GM18508 (cell line): ENCODE measurements around the gene GNMT.
"Not testable (repeated sequence)": the region's sequence is repeated elsewhere in the genome, so short reads cannot be mapped to it uniquely, and the experiment has no call there.

Experiments used
- ATAC-seq: cut with Tn5 transposase; IDR thresholded peaks from one replicate; pipeline ENCODE4 v1.9.1; 2021; ENCODE audit warnings: moderate number of reproducible peaks; ENCODE audit not compliant: insufficient read depth, unreplicated experiment

Gene GNMT

DNA sequence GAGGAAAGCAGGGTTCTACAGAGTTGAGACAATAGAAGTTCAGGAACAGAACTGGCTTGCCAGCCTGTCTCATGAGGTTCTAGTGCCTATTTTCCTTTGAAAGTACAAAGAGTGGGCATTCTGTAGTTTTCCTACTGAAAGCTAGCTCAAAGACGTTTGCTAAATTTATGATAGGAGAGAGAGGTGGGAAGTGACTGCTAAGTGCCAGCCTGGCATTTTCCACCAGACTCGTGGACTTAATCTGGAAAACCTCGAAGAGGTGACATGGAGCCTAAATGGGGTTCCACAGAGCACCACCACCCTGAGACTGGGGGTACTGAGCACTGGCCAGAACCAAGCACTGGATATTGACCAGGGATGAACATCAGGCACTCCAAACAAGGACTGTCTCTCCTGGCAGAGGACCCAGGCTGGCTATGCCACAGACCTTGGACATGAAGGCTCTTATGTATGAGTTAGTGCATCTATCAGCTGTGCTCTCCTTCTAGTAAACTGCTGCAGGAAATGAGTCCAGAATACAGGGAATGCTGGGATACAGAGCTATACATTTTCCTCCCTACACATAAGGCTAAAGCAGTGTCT, 11.3 kb downstream of the GNMT start:
- ATAC-seq, result no peak

DNA sequence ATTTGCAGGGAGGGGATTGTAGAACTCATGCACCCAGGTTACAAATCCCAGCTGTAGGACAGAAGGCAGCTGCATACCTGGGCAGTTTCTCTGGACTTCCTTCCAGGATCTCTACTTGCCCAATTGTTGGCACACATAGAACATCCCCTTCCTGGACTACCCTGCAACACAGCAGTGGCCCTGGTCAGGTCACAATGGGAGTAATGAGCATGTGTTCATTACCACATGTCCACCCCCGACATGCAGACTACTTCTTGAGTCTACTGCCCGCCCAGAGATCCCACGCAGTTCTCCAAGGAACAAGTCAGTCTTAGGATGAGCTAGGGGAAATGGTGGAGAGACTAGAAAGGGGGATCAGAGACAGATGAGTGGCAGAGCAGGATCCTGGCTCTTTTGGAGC, 13.4 kb downstream of the GNMT start:
- no peak for ATAC-seq

DNA sequence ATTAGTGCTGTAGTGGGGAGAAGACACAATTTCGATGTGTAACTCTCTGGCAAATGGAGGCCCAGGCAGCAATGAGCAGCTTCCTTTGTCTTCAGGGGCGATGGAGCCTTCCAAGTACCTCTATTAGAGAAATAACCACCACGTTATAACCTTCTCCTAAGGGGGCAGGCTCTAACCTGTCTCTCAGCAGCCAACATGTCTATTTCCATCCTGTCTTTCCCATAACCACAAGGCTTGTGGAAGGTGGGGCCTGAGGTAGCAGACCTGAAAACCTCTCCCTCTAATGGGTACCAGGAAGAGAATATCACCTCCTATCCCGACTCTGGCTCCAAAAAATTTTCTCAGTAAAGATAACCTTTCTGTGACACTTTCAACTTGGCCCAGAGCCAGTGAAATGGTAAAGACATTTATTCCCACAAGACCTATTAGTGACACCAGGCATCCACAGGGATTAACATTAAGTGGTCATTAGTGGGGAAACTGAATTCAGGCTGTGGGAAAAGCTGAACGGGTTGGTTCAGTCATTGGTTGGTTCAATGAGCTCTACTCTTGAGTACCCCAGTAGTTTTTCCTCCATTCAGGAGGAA, 14.5 kb downstream of the GNMT start:
- ATAC-seq, result no peak

DNA sequence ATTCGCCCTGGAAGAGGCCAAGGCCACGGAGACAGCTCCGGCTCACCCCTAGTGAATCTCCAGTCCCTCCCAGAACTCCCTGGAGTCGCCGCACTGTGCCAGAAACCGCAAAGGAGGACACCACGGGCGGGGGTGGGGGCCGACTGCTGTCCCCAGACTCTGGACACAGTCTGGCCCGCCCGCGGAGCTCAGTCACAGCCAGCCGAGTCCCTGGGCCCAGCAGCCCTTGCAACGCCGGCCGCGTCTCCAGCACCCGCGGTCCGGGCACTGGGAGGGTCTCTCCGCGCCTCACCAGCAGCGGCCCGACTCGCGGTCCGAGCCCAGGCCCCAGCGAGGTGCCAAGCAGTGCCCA, 17.9 kb downstream of the GNMT start:
- ATAC-seq, result no peak

DNA sequence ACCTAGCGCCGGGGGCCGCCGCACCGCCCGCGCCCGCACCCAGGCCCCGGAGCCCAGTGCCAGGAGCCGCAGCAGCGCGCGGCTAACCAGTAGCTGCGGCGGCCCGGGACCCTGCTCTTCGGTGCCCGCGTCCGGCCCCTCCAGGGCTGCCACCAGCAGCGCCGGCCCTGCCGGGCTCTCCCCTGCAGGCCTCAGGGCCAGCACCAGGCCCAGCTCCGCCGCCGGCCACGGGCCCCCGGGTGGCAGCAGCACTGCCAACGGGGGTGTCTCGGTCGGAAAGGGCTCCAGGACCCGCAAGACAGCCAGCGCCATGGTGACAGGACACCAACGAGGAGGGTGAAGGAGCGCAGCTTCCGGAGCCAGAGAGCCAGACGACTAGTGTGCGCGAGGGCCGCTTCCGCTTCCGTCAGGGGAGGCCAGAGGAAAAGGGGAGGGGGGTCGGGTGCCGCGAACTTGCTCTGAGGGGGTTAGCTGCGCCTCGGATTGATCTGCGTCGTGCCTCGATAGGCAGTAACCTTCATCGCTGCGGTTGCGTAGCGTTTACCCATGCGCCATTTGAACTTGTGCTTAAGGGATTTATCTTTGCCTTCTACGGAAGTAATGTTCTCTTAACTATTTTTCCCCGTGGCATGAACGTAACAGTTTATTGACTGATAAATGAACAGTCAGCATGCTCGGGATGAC, 18.4 kb downstream of the GNMT start, which contains the start of gene PEX6:
PEX6 (minus strand) TSS at position 343 of the 684 bp plus-strand sequence; CDS start at position 312, 31 bp downstream.
- ATAC-seq, result no peak

DNA sequence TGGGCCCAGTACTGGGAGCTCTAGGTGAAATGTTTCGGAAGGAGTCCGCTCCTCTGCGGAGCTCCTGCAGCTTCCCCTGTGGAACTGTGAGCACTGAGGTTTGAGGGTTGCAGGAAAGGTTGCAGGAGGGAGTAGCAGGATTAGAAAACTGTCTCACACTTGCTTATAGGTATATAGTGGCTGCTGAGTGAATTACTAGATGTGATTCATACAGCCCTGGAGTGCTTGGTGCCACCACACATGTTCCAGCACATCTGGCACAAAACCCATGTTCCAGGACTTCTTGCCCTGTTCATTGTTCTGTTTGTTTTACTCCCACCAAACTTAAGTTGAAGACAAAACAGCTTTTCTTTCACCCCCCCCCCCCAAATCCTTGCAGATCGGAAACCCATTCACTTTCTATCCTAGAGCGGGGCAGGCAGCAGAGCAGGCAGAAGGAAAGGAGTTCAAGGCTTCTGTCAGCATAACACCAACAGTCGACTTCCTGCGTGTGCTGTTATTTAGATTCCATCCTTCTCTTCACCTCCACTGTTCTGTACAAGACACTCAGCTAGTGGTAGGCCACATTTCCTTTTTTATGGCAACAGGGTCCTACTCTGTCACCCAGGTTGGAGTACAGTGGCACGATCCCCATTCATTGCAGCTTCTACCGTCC, 19.1 kb downstream of the GNMT start:
- ATAC-seq, result no peak

DNA sequence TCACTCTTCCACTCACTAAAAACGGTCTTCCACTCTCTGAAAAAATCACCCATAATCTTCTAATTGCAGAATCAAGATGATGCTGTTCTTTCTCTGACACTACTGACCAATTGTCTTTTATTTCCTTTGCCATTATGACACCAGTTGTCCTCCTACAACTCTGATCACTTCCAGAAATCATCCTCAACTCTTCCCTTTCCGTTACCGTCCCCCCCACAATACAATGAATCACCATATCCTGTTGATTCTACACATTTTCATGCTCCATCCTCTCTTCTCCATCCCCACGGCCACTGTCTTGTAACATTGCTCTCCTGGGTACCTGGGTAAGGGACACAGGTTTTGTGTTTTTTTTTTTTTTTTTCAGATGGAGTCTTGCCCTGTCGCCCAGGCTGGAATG, 21.3 kb downstream of the GNMT start:
- no peak for ATAC-seq

DNA sequence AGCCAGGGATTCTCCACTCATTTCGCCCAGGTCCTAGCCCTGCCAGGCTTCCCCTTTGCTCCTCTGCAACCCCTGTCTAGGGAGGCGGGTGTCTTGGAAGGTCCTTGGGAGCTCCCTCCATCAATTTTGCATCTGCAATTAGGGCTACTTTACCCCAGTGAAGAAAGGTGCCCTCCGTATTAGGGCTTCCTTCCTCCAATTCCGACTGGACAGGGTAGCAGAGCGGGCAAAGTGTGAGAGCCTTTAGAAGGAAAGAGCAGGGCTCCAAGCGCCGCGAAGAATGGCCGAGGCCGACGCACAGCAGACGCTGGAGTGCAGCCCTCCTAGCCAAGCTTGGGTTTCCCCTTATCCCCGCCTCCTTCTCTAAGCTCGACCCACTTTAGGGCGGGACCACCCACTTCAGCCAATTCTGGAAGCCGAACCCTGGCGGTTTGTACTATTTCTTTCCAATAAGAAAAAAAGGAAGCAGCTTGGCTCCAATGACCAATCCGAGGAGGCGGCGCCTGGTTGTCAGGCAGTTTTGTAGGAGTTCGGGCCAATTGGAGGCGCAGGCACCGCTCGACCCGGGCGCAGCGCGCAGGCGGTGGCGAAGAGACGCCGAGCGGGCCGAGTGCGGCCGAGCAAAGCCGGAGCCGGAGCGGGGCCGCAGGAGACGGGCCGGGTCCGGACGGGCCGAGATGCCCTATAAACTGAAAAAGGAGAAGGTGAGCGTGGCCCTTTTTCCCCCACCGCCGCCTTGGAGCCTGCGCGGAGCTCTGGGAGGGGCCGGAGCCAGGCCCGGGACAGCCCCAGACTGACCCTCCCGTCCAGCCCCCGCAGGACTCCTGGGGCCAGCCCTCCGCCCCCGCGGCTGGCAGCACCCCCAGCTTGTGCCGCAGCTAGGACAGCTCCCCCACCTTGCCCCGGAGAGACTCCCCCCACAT, 23.7 kb downstream of the GNMT start, which contains the start of gene PPP2R5D:
PPP2R5D (plus strand) TSS at position 570 of the 923 bp plus-strand sequence; CDS start at position 678, 108 bp downstream.
- ATAC-seq, result peak; percentile 78

DNA sequence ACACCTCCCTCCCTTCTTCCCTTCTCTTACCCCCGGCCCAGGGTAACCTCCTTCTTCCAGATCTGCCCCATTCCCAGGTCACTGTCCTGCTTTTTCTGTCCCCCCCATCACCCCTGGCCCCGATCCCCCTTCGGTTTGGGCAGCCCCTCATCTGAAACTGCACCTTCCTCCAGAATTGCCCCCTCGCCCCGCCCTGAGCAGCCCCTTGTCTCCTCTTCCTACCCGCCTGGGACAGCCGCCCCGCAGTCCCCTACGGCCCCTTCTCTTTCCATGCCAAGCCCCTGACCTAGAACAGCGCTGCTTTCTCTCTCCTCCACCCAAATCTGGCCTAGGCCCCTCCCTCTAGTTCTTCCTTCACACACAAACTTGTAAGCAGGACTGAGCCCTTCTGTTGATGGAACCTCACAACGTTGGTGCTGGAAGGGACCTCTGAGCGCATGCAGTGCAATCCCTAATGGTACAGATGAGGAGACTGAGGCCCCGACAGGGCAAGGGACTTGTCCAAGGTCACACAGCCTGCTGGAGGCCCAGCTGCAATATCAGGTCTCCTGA, 24.4 kb downstream of the GNMT start:
- no peak for ATAC-seq

DNA sequence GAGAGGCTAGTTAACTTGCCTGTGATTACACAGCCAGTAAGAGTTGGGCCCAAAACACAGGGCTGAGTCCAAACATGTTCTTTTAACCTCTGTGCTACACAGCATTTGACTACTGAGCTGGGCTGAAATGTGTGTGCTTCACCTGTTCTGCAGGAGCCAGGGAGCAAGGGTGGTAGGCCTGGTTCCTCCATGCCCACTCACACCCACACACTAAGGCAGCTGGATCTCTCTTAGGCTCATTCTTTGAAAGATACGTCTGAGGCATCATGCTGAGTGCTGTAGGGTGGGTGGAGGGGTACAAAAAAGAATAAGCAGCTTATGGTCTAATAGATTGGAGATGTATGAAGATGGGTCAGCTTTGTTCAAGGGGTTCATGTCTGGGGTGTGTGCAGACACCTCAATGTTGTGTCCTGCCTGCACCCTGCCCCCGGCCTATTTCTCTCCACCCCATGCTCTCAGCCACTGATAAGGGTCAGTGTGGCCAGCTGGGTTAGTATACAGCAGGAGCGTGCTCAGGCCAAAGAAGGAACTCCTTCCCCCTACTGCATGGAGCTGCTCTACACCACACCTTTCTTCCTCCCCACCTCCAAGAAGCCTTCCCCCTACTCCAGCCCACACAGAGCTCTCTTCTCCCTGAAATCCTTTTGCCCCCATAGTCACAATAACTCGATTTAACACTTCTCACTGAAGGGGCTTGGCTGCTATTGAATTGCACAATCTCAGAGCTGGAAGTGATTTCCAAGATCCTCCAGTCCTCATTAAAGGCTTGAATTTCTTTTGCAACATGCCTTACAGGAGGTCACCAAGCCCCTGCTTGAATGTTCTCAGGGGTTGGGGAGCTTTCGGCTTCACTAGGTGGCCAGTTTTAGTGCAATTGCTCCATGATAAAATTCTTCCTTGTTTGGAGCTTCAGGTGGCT, 27.2 kb downstream of the GNMT start:
- ATAC-seq, result no peak

DNA sequence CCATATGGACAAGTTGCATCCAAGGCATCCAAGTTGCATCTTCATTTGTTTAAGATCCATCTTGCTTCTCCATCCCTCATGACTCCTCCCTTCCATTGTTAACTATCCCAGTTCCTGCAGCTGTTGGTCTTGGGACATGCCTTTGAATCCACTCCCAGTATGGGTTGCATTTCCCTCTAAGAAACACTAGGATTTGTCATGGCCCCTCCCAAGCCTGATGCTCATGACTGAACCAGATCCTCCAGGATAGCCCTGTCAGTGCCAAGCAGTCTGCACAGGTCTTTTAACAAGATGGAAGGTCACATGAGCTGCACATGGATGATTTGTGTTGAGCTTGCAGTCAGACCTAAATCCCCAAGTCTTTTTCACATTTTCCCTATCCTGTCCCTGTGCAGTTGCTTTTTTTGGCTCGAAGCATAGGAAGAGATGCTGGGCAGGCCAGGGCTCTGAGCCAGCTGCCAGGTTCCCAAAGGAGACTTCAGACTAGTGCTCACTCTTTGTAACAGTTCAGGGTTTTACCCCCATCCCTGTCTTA, 28.0 kb downstream of the GNMT start:
- no peak for ATAC-seq

DNA sequence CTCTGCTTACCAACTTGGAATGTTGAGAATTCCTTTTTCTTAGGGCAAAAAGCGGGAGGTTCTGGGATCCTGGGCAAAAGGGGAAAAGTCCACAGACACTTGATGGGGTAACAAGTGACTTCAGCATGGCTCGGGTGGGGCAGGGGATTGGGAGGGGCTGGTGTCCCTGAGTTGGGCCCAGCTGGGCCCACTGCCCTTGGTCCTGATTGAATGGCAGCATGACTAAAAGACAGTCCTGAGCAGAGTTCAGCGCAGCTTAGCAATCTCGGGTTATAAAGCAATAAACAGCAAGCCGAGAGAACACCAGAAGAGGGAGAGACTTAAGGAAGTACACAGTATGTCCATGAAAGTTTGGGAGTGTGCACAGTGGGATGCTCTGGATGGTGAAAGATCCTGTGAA, 29.4 kb downstream of the GNMT start:
- no peak for ATAC-seq

DNA sequence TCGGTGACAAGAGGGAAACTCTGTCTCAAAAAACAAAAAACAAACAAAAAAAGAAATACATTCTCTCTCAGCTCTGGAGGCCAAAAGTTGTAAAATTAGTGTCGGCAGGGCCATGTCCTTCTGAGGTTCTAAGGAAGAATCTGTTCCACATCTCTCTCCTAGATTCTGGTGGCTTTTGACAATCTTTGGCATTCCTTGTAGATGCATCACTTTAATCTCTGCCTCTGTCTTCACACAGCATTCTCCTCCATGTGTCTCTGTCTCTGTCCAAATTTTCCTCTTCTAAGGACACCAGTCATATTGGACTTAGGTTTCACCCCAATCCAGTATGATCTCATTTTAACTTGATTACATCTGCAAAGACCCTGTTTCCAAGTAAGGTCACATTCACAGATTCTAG, 32.9 kb downstream of the GNMT start:
- no peak for ATAC-seq

DNA sequence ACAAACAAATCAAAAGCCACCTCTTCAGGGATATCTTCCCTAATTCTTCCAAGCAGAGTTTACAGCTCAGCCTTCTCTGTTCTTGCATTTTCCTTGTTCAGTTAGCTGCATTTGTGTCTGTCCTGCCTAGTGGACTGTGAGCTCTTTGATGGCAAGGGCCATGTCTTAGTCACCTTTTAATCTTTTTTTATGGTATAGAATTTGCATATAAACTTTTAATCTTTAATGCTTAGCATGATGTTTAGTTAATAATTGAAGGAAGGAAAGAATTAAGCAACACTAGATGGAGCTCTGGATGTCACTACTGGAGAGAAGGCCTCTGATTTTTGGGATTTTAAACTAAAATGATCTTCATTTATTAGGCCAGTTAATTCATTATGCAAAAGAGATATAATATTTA, 36.0 kb downstream of the GNMT start:
- no peak for ATAC-seq

DNA sequence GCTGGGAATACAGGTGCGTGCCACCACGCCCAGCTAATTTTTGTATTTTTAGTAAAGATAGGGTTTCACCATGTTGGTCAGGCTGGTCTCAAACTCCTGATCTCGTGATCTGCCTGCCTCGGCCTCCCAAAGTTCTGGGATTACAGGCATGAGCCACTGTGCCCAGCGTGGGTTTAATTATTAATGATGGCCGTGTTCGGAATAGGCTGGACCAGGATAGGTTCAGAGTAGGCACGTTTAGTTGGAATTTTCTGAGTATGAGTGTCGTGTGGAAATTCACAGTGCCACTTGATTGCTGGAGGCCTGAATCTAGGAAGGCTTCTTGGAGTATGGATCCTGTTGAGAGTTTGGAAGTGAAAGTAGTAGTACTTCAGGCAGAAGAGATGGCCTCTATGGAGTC, 37.7 kb downstream of the GNMT start:
- not testable (repeated sequence) for ATAC-seq

DNA sequence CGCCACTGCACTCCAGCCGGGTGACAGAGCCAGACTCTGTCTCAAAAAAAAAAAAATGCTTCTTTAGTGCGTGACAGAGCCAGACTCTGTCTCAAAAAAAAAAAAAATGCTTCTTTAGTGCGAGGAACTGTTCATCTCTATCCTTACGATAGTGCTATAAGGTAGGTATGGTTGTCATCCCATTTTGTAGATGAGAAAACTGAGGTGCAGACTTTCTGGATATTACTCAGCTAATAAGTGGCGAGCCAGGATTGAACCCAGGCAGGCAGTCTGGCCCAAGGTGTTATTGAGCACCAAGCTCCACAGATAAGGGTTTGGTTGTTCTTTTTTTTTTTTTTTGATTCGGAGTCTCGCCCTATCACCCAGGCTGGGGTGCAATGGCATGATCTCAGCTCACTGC, 41.3 kb downstream of the GNMT start:
- no peak for ATAC-seq

DNA sequence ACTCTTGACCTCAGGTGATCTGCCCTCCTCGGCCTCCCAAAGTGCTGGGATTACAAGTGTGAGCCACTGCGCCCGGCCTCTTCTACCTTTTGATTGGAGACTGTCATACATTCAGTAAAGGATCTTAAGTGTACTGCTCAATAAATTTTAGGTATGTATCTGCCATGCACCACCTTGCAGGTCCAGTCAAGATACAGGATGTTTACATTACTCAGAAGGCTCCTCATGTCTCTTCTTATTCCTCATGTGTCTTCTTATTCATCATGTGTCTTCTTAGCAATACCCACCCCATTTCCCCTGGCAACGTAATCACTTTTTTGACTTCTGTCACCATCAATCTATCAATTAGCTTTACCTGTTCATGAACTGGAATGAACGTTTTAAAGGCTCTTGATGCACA, 45.3 kb downstream of the GNMT start:
- no peak for ATAC-seq

DNA sequence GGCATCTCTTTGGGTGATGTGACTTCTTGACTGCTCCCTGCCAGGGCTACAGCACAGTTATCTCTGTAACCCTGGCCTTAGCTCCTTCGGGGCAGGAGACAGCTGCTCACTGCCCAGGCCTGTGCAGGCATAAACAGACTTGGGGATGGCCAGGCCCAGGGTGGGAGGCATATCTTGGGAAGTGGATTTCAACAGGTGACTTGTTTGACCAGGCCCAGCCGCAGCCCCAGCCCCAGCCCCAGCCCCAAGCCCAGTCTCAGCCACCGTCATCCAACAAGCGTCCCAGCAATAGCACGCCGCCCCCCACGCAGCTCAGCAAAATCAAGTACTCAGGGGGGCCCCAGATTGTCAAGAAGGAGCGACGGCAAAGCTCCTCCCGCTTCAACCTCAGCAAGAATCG, 45.7 kb downstream of the GNMT start:
- no peak for ATAC-seq

DNA sequence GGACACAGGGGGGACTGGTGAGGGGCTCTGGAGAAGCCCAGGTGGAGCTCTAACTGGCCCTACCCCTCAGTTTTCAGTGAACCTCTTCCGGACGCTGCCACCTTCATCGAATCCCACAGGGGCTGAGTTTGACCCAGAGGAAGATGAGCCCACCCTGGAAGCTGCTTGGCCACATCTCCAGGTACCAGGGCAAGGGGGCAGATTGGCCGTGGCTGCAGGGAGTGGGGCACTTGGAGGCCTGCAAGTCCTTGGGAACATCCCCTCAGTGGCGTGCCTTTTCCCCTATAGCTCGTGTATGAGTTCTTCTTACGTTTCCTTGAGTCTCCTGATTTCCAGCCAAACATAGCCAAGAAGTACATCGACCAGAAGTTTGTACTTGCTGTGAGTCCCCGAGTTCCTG, 46.6 kb downstream of the GNMT start:
- no peak for ATAC-seq
